ENCODE results near the gene ZNF816. TPM values are rescaled to one million over a fixed set of nuclear protein-coding genes. Genes with fewer than 3 reads are reported as not detected.
"Not testable (repeated sequence)": the region's sequence is repeated elsewhere in the genome, so short reads cannot be mapped to it uniquely, and the experiment has no call there.

The ZNF816 gene
- total RNA-seq, 4 donors from 2014 or later: 6.8 to 14.5 (median 9.2) TPM

GRCh38 chr19:52946322-52947310 is 16.1 kb downstream of the ZNF816 start:
- Histone ChIP-seq H3K36me3 (peaks cover 20% of the 10 kb centered on the region), H3K9me3 (peaks cover 41% of the 10 kb centered on the region), H3K27me3 (no peaks in the 10 kb centered on the region), H3K4me1 (peaks cover 10% of the 10 kb centered on the region), H3K27ac (no peak overlapping the region), H3K4me3 (no peak overlapping the region)
- DNase-seq (ENCODE audit: low spot score in 2 of 2): peak in 1 of 2 donors; percentile 72
- 36% methylated on average over 35 of the region's 39 CpGs for WGBS
- TF ChIP-seq POLR2AphosphoS5 (IDR thresholded peaks at IDR 0.05) (no peak), EP300 (IDR thresholded peaks at IDR 0.05) (no peak), CTCF (IDR thresholded peaks at IDR 0.05) (no peak), POLR2A (IDR thresholded peaks at IDR 0.05) (no peak)

GRCh38 chr19:52945652-52946321 is 16.9 kb downstream of the ZNF816 start:
- TF ChIP-seq POLR2AphosphoS5 (IDR thresholded peaks at IDR 0.05) (no peak), EP300 (IDR thresholded peaks at IDR 0.05) (no peak), POLR2A (IDR thresholded peaks at IDR 0.05) (no peak), CTCF (IDR thresholded peaks at IDR 0.05) (no peak)
- Histone ChIP-seq H3K36me3 (peaks cover 11% of the 10 kb centered on the region), H3K27me3 (no peaks in the 10 kb centered on the region), H3K4me1 (peaks cover 18% of the 10 kb centered on the region), H3K4me3 (no peak overlapping the region), H3K27ac (no peak overlapping the region), H3K9me3 (peaks cover 38% of the 10 kb centered on the region)
- DNase-seq (ENCODE audit: low spot score in 2 of 2): peak in 1 of 2 donors; percentile 57
- 69% methylated on average over 23 of the region's 24 CpGs for WGBS

GRCh38 chr19:52944703-52945493 is 17.8 kb downstream of the ZNF816 start:
- Histone ChIP-seq H3K4me1 (peaks cover 18% of the 10 kb centered on the region), H3K9me3 (peaks cover 29% of the 10 kb centered on the region)
- DNase-seq (ENCODE audit: low spot score in 2 of 2): peak in 1 of 2 donors; percentile 40
- not testable (repeated sequence) for H3K4me3 ChIP-seq, H3K36me3 ChIP-seq, H3K27me3 ChIP-seq, H3K27ac ChIP-seq
- 77% methylated on average over 17 of the region's 17 CpGs for WGBS

GRCh38 chr19:52943884-52944643 is 18.6 kb downstream of the ZNF816 start:
- H3K27me3 ChIP-seq: no peaks in the 10 kb centered on the region
- DNase-seq (ENCODE audit: low spot score in 2 of 2): peak in 1 of 2 donors; percentile 38
- no peak overlapping the region for H3K27ac ChIP-seq
- H3K4me3 ChIP-seq: no peak overlapping the region
- no peak for TF ChIP-seq POLR2AphosphoS5 (IDR thresholded peaks at IDR 0.05)
- TF ChIP-seq EP300 (IDR thresholded peaks at IDR 0.05): no peak
- no peak for TF ChIP-seq POLR2A (IDR thresholded peaks at IDR 0.05)
- TF ChIP-seq CTCF (IDR thresholded peaks at IDR 0.05): no peak
- H3K36me3 ChIP-seq: no peaks in the 10 kb centered on the region
- WGBS: 51% methylated on average over 17 of the region's 17 CpGs
- H3K9me3 ChIP-seq: peaks cover 22% of the 10 kb centered on the region
- H3K4me1 ChIP-seq: peaks cover 18% of the 10 kb centered on the region

All from suprapubic skin (tissue), 4 donors.